K562 (cell line): ENCODE results near the gene MYO3B. TPM values are rescaled to one million over a fixed set of nuclear protein-coding genes. Genes with fewer than 3 reads are reported as not detected.

Source experiments
- ASH1L ChIP-seq: fragments of 450-650 bp; IDR thresholded peaks from 2 replicates; pipeline ENCODE4 v1.6.1; 2018; ENCODE audit warnings: borderline replicate concordance, mild to moderate bottlenecking, low read depth; ENCODE audit not compliant: partially characterized antibody
- BRF2 ChIP-seq: IDR thresholded peaks from 3 replicates; pipeline ENCODE4 v1.6.1; 2011; ENCODE audit warnings: borderline replicate concordance, mild to moderate bottlenecking; ENCODE audit not compliant: insufficient read length, insufficient read depth
- HOXB6 ChIP-seq: fragments of 250-450 bp; sonication (Bioruptor Pico); IDR thresholded peaks from 2 replicates; pipeline ENCODE4 v1.5.1; 2022; ENCODE audit warnings: mild to moderate bottlenecking, borderline replicate concordance
- L3MBTL2 ChIP-seq: fragments of 450-650 bp; IDR thresholded peaks from 2 replicates; pipeline ENCODE4 v1.6.1; 2016; ENCODE audit warnings: mild to moderate bottlenecking, moderate library complexity
- LEF1 ChIP-seq: fragments of 450-650 bp; IDR thresholded peaks from 2 replicates; pipeline ENCODE4 v1.6.1; 2016; ENCODE audit warnings: mild to moderate bottlenecking
- MTA1 ChIP-seq: fragments of 450-650 bp; IDR thresholded peaks from 2 replicates; pipeline ENCODE4 v1.6.1; 2017; ENCODE audit warnings: borderline replicate concordance
- POLR2H ChIP-seq: IDR thresholded peaks from 2 replicates; pipeline ENCODE4 v1.6.1; 2016; ENCODE audit warnings: missing genetic modification characterization, low read depth, mild to moderate bottlenecking, control low read depth, missing compliant biosample characterization, moderate library complexity
- RBM22 ChIP-seq: fragments of 200-400 bp; formaldehyde crosslinking; IDR thresholded peaks from 2 replicates; pipeline ENCODE4 v1.6.1; 2018; ENCODE audit warnings: low read length, low read depth; ENCODE audit not compliant: poor library complexity, severe bottlenecking
- SMC3 ChIP-seq: conservative IDR thresholded peaks from 2 replicates; pipeline ENCODE4 v1.6.1; 2011; ENCODE audit warnings: low read depth, low read length, improper control_type of control experiment; ENCODE audit not compliant: insufficient read depth
- ZKSCAN8 ChIP-seq: fragments of 200-800 bp; sonication (Bioruptor generic); IDR thresholded peaks from 2 replicates; pipeline ENCODE4 v1.6.1; 2016; ENCODE audit warnings: missing genetic modification characterization, missing compliant biosample characterization
- ZNF282 ChIP-seq: sonication (generic); formaldehyde crosslinking; IDR thresholded peaks from 2 replicates; pipeline ENCODE4 v1.8.1; 2023; ENCODE audit warnings: missing genetic modification reagents
- polyA plus RNA-seq, 8 experiments: library from polyadenylated mRNA; depleted of rRNA in 4 of 8; stranded (reverse) in 5 of 8; unstranded in 3 of 8; fragments of >200 nt; fragmentation: Nextera tagmentation in 2 of 8; fragmentation: Illumina TruSeq in 1 of 8; extraction: Ambion mirVana in 2 of 8; extraction: Trizol in 1 of 8; gene quantifications; 2 replicates each; pipeline versions ENCODE4 v1.2.1 to v1.2.3, GENCODE V29; 2011 to 2014; ENCODE audit warnings: inconsistent platforms in 1 of 8, missing spikeins in 1 of 8
- total RNA-seq, 7 experiments: library from RNA; depleted of rRNA in 6 of 7; stranded (reverse); fragments of >200 nt in 6 of 7; fragmentation: Illumina TruSeq in 2 of 7; extraction: Trizol in 2 of 7; gene quantifications; 2 replicates each; pipeline versions ENCODE4 v1.2.1 to v1.2.3, GENCODE V29; 2011 to 2021; ENCODE audit warnings: low replicate concordance in 1 of 7
- TF ChIP-seq, protein P1 (sequence below): IDR thresholded peaks from 2 replicates; pipeline ENCODE4 v1.6.1; 2012; ENCODE audit warnings: low read depth, low read length, improper control_type of control experiment, borderline replicate concordance
- TF ChIP-seq, protein P2 (sequence below): fragments of 200-800 bp; sonication (Bioruptor generic); IDR thresholded peaks from 2 replicates; pipeline ENCODE4 v1.6.1; 2016; ENCODE audit warnings: missing genetic modification characterization, missing compliant biosample characterization
- TF ChIP-seq, protein P3 (sequence below), 3 experiments: IDR thresholded peaks in 2 of 3; conservative IDR thresholded peaks in 1 of 3; 2 replicates each; pipeline ENCODE4 v1.5.1; 2011 to 2012; ENCODE audit warnings: low read length in 3 of 3, mild to moderate bottlenecking in 3 of 3, control low read depth in 2 of 3, improper control_type of control experiment in 1 of 3, inconsistent platforms in 1 of 3, low read depth in 1 of 3, mixed read lengths in 1 of 3, moderate library complexity in 1 of 3; ENCODE audit not compliant: insufficient read depth in 2 of 3

MYO3B gene
- total and polyA plus RNA-seq, 9 of the 15 experiments (the other 6 are each of a cell fraction or from before 2014, with no cell fraction given): 2.7 to 6.5 (median 3.6) TPM

DNA sequence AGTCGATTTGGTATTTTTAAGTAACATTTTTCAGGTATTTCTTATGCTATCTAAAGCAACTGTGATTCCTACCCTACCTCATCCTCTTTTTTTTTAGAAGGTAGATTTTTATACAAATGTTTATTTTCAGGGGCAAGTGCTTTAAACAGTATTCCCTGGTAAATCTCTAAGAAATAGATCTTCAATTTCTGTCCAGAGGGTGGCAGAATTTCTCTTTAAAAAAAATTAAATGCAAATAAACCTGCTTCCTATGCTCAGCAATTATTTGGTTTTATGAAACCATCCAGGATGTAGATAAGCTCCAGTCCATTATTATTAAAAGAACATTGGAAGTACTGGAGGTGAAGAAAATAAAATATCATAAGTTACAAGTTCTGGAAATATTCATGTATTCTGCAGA is 191.9 kb downstream of the MYO3B start (continued):
- TF ChIP-seq SMC3 (0 out of 2 replicates have a peak, but pooled peaks have one; percentile 6), BRF2 (no peak), POLR2H (peak; percentile 36), ZKSCAN8 (CRISPR knock-in tag) (peak; percentile 10; the same call in 1 of the 2 replicates), RBM22 (no peak), ASH1L (no peak), ZNF282 (CRISPR knock-in tag) (no peak), HOXB6 (CRISPR knock-in tag) (no peak), MTA1 (no peak), L3MBTL2 (no peak), LEF1 (no peak)
- TF ChIP-seq, protein P1, sequence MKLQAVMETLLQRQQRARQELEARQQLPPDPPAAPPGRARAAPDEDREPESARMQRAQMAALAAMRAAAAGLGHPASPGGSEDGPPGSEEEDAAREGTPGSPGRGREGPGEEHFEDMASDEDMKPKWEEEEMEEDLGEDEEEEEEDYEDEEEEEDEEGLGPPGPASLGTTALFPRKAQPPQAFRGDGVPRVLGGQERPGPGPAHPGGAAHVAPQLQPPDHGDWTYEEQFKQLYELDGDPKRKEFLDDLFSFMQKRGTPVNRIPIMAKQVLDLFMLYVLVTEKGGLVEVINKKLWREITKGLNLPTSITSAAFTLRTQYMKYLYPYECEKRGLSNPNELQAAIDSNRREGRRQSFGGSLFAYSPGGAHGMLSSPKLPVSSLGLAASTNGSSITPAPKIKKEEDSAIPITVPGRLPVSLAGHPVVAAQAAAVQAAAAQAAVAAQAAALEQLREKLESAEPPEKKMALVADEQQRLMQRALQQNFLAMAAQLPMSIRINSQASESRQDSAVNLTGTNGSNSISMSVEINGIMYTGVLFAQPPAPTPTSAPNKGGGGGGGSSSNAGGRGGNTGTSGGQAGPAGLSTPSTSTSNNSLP: peak; percentile 58; the same call in 1 of the 2 replicates
- TF ChIP-seq, protein P2, sequence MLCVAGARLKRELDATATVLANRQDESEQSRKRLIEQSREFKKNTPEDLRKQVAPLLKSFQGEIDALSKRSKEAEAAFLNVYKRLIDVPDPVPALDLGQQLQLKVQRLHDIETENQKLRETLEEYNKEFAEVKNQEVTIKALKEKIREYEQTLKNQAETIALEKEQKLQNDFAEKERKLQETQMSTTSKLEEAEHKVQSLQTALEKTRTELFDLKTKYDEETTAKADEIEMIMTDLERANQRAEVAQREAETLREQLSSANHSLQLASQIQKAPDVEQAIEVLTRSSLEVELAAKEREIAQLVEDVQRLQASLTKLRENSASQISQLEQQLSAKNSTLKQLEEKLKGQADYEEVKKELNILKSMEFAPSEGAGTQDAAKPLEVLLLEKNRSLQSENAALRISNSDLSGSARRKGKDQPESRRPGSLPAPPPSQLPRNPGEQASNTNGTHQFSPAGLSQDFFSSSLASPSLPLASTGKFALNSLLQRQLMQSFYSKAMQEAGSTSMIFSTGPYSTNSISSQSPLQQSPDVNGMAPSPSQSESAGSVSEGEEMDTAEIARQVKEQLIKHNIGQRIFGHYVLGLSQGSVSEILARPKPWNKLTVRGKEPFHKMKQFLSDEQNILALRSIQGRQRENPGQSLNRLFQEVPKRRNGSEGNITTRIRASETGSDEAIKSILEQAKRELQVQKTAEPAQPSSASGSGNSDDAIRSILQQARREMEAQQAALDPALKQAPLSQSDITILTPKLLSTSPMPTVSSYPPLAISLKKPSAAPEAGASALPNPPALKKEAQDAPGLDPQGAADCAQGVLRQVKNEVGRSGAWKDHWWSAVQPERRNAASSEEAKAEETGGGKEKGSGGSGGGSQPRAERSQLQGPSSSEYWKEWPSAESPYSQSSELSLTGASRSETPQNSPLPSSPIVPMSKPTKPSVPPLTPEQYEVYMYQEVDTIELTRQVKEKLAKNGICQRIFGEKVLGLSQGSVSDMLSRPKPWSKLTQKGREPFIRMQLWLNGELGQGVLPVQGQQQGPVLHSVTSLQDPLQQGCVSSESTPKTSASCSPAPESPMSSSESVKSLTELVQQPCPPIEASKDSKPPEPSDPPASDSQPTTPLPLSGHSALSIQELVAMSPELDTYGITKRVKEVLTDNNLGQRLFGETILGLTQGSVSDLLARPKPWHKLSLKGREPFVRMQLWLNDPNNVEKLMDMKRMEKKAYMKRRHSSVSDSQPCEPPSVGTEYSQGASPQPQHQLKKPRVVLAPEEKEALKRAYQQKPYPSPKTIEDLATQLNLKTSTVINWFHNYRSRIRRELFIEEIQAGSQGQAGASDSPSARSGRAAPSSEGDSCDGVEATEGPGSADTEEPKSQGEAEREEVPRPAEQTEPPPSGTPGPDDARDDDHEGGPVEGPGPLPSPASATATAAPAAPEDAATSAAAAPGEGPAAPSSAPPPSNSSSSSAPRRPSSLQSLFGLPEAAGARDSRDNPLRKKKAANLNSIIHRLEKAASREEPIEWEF: no peak
- TF ChIP-seq, protein P3, sequence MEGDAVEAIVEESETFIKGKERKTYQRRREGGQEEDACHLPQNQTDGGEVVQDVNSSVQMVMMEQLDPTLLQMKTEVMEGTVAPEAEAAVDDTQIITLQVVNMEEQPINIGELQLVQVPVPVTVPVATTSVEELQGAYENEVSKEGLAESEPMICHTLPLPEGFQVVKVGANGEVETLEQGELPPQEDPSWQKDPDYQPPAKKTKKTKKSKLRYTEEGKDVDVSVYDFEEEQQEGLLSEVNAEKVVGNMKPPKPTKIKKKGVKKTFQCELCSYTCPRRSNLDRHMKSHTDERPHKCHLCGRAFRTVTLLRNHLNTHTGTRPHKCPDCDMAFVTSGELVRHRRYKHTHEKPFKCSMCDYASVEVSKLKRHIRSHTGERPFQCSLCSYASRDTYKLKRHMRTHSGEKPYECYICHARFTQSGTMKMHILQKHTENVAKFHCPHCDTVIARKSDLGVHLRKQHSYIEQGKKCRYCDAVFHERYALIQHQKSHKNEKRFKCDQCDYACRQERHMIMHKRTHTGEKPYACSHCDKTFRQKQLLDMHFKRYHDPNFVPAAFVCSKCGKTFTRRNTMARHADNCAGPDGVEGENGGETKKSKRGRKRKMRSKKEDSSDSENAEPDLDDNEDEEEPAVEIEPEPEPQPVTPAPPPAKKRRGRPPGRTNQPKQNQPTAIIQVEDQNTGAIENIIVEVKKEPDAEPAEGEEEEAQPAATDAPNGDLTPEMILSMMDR (IDR thresholded peaks at IDR 0.05 in 2 of 3, conservative IDR thresholded peaks at IDR 0.05 in 1 of 3; ENCODE audit: insufficient read depth in 2 of 3, low read depth in 1 of 3, low read length in 3 of 3): peak in 1 of 3 experiments; percentile 63; a peak in 3 of 6 replicates
